ENCODE results near the gene VAV2.

DNA sequence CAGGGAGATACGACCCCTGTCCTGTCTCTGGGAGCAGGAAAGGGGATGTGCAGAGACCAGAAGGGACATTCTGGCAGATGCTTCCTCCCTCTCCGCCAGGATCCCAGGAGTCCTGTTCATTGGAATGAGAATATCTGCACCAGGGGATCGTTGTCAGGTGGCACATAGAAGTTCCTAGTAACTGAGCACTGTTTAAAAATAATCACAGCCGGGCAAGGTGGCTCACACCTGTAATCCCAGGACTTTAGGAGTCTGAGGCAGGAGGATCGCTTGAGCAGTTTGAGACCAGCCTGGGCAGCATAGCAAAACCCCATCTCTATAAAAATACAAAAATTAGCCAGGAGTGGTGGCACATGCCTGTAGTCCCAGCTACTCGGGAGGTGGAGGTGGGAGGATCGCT is 266.2 kb downstream of the VAV2 start:
- TF ChIP-seq, protein P1, sequence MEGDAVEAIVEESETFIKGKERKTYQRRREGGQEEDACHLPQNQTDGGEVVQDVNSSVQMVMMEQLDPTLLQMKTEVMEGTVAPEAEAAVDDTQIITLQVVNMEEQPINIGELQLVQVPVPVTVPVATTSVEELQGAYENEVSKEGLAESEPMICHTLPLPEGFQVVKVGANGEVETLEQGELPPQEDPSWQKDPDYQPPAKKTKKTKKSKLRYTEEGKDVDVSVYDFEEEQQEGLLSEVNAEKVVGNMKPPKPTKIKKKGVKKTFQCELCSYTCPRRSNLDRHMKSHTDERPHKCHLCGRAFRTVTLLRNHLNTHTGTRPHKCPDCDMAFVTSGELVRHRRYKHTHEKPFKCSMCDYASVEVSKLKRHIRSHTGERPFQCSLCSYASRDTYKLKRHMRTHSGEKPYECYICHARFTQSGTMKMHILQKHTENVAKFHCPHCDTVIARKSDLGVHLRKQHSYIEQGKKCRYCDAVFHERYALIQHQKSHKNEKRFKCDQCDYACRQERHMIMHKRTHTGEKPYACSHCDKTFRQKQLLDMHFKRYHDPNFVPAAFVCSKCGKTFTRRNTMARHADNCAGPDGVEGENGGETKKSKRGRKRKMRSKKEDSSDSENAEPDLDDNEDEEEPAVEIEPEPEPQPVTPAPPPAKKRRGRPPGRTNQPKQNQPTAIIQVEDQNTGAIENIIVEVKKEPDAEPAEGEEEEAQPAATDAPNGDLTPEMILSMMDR (IDR thresholded peaks at IDR 0.05), result no peak
- no peak for TF ChIP-seq POLR2A (IDR thresholded peaks at IDR 0.05)

Measured in breast epithelium (tissue), 3 donors.